HepG2 (cell line): ENCODE measurements around the gene CCDC136. TPM values are rescaled to one million over a fixed set of nuclear protein-coding genes. Genes with fewer than 3 reads are reported as not detected.

Source experiments
- GATAD2A ChIP-seq: IDR thresholded peaks from 2 replicates; pipeline ENCODE4 v1.6.1; 2016
- HDAC1 ChIP-seq: sonication (generic); formaldehyde crosslinking; IDR thresholded peaks from 2 replicates; pipeline ENCODE4 v1.5.1; 2020; ENCODE audit warnings: mild to moderate bottlenecking, missing genetic modification reagents
- HOXD1 ChIP-seq: sonication (generic); formaldehyde crosslinking; IDR thresholded peaks from 2 replicates; pipeline ENCODE4 v1.5.0; 2020; ENCODE audit warnings: missing genetic modification reagents
- MED13 ChIP-seq: sonication (generic); formaldehyde crosslinking; IDR thresholded peaks from 2 replicates; pipeline ENCODE4 v1.5.0; 2020; ENCODE audit warnings: missing genetic modification reagents
- MEIS2 ChIP-seq: sonication (generic); formaldehyde crosslinking; IDR thresholded peaks from 2 replicates; pipeline ENCODE4 v1.9.0; 2021; ENCODE audit warnings: mild to moderate bottlenecking, missing genetic modification reagents
- PHB2 ChIP-seq: fragments of 450-650 bp; IDR thresholded peaks from 2 replicates; pipeline ENCODE4 v1.6.1; 2018; ENCODE audit not compliant: partially characterized antibody
- PHF5A ChIP-seq: IDR thresholded peaks from one replicate; pipeline ENCODE4 v1.6.1; 2018; ENCODE audit warnings: low read depth, missing genetic modification reagents; ENCODE audit not compliant: unreplicated experiment
- RBM39 ChIP-seq: fragments of 200-400 bp; formaldehyde crosslinking; IDR thresholded peaks from one replicate; pipeline ENCODE4 v1.6.1; 2018; ENCODE audit warnings: antibody characterized with exemption, mild to moderate bottlenecking, low read depth, low read length; ENCODE audit not compliant: poor library complexity, severe bottlenecking
- SATB2 ChIP-seq: sonication (generic); formaldehyde crosslinking; IDR thresholded peaks from 2 replicates; pipeline ENCODE4 v1.5.0; 2020; ENCODE audit warnings: missing genetic modification reagents
- SOX5 ChIP-seq: IDR thresholded peaks from 2 replicates; pipeline ENCODE4 v1.6.1; 2016; ENCODE audit warnings: borderline replicate concordance
- ZNF318 ChIP-seq: sonication (generic); formaldehyde crosslinking; IDR thresholded peaks from 2 replicates; pipeline ENCODE4 v1.4.0; 2020; ENCODE audit warnings: mild to moderate bottlenecking, missing genetic modification reagents
- ZNF432 ChIP-seq: sonication (generic); formaldehyde crosslinking; IDR thresholded peaks from 2 replicates; pipeline ENCODE4 v1.5.0; 2020; ENCODE audit warnings: missing genetic modification reagents, mild to moderate bottlenecking, borderline replicate concordance
- ZNF569 ChIP-seq: sonication (generic); formaldehyde crosslinking; IDR thresholded peaks from 2 replicates; pipeline ENCODE4 v1.5.0; 2020; ENCODE audit warnings: mild to moderate bottlenecking, missing genetic modification reagents, moderate library complexity, borderline replicate concordance
- ZNF615 ChIP-seq: sonication (generic); formaldehyde crosslinking; IDR thresholded peaks from 2 replicates; pipeline ENCODE4 v1.5.0; 2020; ENCODE audit warnings: mild to moderate bottlenecking, missing genetic modification reagents, borderline replicate concordance
- ZNF687 ChIP-seq: sonication (generic); formaldehyde crosslinking; IDR thresholded peaks from 2 replicates; pipeline ENCODE4 v1.5.1; 2020; ENCODE audit warnings: mild to moderate bottlenecking, missing genetic modification reagents, moderate library complexity
- ZNF75D ChIP-seq: sonication (generic); formaldehyde crosslinking; IDR thresholded peaks from 2 replicates; pipeline ENCODE4 v1.8.1; 2023; ENCODE audit warnings: missing genetic modification reagents, mild to moderate bottlenecking, borderline replicate concordance
- ZNF772 ChIP-seq: sonication (generic); formaldehyde crosslinking; IDR thresholded peaks from 2 replicates; pipeline ENCODE4 v1.5.0; 2020; ENCODE audit warnings: mild to moderate bottlenecking, missing genetic modification reagents
- polyA plus RNA-seq, 8 experiments: library from polyadenylated mRNA; depleted of rRNA in 3 of 8; stranded (reverse) in 7 of 8; unstranded in 1 of 8; fragments of >200 nt; fragmentation: Illumina TruSeq in 4 of 8; extraction: Trizol in 4 of 8; gene quantifications; 2 replicates each; pipeline versions ENCODE4 v1.2.1 to v1.2.3, GENCODE V29; 2011 to 2016; ENCODE audit warnings: low read depth in 4 of 8, missing spikeins in 1 of 8, mixed read lengths in 1 of 8; ENCODE audit not compliant: insufficient read depth in 1 of 8
- total RNA-seq, 5 experiments: library from RNA; depleted of rRNA; stranded (reverse); fragments of >200 nt; fragmentation: Illumina TruSeq; extraction: Trizol; gene quantifications; 2 replicates each; pipeline ENCODE4 v1.2.3, GENCODE V29; 2016; ENCODE audit warnings: low read depth in 1 of 5
- TF ChIP-seq, protein P1 (sequence below): sonication (generic); formaldehyde crosslinking; IDR thresholded peaks from 2 replicates; pipeline ENCODE4 v1.4.0; 2020; ENCODE audit warnings: missing genetic modification reagents

Gene CCDC136
- total and polyA plus RNA-seq, 2 of the 13 experiments (the other 11 are each of a cell fraction or from before 2014, with no cell fraction given), result 0.04 to 0.38 TPM

- TF ChIP-seq ZNF687 (CRISPR knock-in tag) (peak; percentile 38; the same call in 1 of the 2 replicates), SOX5 (CRISPR knock-in tag) (no peak), ZNF569 (CRISPR knock-in tag) (no peak), MEIS2 (CRISPR knock-in tag) (peak; percentile 50; the same call in 1 of the 2 replicates), PHF5A (no peak), MED13 (CRISPR knock-in tag) (no peak), ZNF75D (CRISPR knock-in tag) (no peak), GATAD2A (peak; percentile 59), ZNF615 (no peak), HOXD1 (CRISPR knock-in tag) (no peak), ZNF772 (CRISPR knock-in tag) (no peak), HDAC1 (CRISPR knock-in tag) (peak; percentile 39; the same call in 1 of the 2 replicates), ZNF432 (no peak), ZNF318 (no peak), PHB2 (no peak), SATB2 (CRISPR knock-in tag) (no peak), RBM39 (no peak)
- TF ChIP-seq, protein P1, sequence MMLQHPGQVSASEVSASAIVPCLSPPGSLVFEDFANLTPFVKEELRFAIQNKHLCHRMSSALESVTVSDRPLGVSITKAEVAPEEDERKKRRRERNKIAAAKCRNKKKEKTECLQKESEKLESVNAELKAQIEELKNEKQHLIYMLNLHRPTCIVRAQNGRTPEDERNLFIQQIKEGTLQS (CRISPR knock-in tag), result no peak
Observed at GRCh38 chr7:128827971-128828711, 36.4 kb downstream of the CCDC136 start (continued).
